HG02884 (cell line): ENCODE measurements around the gene COL4A4.

Source experiments
- ATAC-seq: cut with Tn5 transposase; IDR thresholded peaks from one replicate; pipeline ENCODE4 v1.9.1; 2021; ENCODE audit warnings: mild to moderate bottlenecking, moderate library complexity; ENCODE audit not compliant: unreplicated experiment

COL4A4 gene

GRCh38 chr2:227163485-227163997, 464 bp downstream of the COL4A4 start:
- ATAC-seq: peak; percentile 36

DNA sequence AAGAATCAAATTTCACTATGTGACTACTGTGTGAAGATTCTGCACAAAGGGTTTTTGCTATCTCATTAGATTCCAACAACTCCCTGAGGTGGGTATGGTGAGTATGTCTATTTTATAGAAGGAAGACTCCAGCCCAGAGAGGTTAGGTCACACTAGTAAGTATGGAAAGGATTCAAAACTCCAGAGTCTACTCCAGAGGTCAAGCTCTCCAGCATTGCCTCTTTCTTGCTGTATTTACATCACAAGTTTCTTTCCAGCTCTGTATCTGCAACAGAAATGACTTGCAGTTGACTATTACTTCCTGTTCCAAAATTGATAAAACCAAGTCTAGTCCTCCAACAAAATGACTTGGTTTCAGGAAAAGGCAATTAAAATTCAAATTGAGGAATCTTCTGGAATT, 2.1 kb downstream of the COL4A4 start:
- ATAC-seq: no peak

DNA sequence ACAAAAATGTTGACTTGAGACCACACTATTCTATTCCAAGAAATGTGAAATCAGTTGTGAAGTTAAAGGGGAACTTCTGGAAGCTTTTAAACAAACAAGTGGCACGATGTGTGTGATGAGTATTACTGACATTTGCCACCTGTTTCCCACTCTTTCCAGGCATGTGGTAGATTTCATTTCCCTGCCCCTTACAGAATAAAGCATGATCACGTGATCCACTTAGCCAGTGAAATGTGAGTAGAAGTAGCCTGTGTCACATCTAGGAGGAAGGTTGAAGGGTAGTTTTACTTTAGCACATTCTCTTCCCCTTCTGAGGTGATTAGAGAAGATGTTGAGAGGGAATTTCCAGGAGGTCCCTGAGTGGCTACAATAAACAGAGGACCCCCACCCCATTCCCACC, 3.8 kb downstream of the COL4A4 start:
- no peak for ATAC-seq

- no peak for ATAC-seq
Measured at GRCh38 chr2:227154986-227155774, 8.8 kb downstream of the COL4A4 start.

DNA sequence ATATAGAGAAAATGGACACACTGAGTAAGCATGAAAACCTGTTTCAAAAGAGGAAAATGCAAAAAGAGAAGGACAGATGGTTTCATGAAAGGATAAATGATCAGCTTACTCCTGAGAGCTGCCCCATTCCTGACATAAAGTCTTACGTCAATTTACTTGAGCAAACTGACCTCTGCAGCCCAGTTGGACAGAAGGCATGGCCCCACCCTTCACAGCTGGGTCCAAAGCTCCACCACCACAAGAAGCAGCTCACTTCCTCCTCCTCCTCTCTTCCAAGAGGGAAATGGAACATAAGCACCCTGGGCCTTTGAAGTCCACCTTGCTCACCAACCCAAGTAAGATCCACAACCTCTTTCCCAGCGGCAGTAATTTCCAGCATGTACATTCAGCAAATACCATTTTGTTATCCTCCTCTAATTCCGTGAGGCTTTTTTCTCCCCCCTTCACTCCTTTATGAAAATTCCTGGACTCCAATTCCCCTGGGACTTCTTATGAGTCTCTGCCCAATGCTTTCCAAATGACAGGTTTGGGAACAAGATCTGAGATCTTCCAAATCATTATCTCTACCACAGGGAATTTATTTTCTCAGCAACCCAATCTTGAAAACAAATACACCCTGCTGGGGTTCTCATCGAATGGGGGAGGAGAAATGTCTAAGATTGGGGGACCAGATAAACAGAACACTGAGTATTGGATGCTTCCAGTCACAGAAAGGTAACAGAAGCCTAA, 10.1 kb downstream of the COL4A4 start:
- ATAC-seq: no peak

DNA sequence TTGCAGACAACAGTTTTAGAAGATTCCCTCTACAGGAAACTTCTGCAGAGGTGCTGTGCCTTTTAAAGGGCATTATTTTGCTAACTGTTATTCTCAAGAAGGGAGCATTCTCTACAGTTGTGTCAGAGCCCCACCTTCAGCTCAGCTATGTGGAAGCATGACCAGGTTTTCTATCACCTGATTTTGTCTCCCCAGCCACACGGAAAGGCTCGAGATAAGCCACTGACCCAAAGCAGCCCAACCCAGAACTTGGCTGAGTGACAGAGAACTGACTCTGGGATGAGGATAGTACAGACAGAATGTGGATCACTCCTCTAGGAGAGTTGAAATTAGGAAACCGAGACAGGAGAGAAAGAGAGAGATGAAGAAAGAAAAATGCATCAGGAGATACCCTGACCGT, 10.7 kb downstream of the COL4A4 start:
- ATAC-seq: no peak

DNA sequence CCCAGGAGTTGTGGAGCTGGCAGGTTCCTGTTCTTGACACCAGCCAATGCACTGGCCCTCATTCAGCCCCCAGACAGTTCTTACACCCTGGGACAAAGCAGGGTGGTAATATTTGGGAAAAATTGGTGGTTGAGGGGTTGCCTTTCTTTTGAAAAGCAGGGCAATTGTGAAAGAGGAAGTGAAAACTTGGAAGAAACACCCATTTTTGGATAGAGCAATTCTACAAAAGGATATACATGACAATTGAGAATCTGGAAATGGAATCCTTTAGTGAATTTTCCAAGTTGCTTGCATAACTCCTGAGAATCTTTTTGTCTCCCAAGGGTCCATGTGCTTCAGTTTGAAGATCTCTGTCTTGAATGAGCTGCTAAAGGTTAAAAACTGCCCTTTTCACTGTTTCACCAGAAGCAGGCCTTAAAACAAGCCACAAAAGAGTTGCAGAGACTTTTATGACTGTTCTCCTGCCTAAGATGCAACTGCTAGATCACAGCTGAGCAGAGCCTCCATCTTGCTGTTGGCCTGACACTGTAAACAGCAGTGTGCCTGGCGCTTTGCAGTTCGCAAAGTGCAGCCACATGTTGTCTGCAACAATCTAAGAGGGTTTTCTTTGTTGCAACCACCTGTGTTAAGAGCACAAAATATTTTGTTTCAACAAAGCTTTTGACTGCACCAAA, 11.8 kb downstream of the COL4A4 start:
- ATAC-seq: no peak

GRCh38 chr2:227150222-227150936, 13.6 kb downstream of the COL4A4 start:
- no peak for ATAC-seq

GRCh38 chr2:227148106-227148505, 15.9 kb downstream of the COL4A4 start:
- no peak for ATAC-seq

- no peak for ATAC-seq
Measured at GRCh38 chr2:227147023-227147422, 17.0 kb downstream of the COL4A4 start.

GRCh38 chr2:227146456-227146855, 17.5 kb downstream of the COL4A4 start:
- no peak for ATAC-seq

DNA sequence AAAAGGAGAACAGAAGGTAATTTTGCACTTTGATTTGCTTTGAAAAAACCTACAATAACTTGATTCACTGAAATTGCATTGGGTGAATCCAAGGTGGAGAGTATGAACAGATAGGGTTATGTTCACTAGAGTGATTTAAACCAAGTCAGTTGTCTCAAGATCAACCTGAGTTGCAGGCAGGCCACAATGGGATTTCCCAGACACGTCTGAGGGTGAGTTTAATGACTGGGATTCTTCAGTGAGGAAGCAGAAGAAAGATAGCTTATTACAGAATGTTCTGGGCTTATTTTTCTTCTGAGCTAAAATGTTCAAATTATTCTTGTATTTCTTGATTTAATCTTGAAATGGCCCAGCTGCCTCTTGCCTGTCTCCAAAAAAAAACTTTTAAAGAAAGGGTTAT, 20.1 kb downstream of the COL4A4 start:
- ATAC-seq: no peak

DNA sequence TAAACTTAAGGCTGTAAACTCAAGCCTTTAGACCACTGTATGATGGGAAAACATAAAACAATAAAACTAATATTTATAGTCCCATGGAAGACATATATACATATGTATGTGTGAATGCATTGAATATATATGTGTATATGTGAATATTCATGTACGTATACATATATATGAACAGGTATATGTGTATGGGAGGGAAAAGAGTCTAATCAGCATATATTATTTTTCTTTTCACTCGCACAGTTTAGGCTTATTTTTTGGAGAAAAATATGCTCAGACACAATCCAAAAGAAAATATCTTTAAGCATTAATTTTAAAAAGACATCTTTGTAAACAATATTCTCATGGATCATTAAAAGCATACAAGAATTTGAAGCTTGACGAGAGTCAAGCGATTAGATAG, 22.7 kb downstream of the COL4A4 start:
- ATAC-seq: no peak

GRCh38 chr2:227134591-227134990, 29.4 kb downstream of the COL4A4 start:
- ATAC-seq: no peak

DNA sequence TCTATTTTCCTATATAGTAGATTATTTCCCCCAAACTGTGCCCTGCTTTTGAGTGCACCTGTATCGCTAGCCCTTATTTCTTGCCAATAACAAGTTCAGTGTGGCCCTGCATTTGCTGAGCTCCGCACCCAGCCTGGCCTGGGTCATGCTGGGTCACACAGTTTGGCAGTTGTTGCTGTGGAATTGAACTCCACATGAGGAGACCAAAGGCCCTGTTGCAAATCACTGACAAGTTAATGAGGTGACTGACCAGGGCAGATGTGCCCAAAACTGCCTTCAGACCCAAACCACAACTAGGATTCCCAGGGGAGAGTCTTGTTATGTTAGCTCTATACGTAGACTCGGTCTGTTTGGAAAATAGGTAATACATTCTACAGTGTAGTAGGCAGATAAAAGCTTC, 31.0 kb downstream of the COL4A4 start:
- no peak for ATAC-seq

DNA sequence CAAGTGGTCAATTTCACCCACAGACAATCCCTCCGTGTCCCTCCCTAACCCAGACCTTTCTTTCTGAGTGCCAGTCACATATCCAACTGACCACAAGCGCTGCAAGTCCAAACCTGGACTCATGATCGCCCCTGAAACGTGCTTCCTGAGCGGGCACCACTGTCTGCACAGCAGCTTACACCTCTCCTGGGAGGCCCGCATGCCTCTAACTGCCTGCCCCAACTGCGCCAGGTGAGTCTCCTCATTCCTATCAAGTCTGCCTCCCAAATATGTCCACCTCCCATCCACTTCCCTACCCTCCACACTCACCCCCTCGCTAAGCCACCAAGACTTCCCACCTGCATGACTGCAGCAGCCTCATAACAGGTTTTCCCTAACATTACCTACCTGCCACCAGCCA, 33.4 kb downstream of the COL4A4 start:
- ATAC-seq: no peak

GRCh38 chr2:227127201-227127600, 36.8 kb downstream of the COL4A4 start:
- ATAC-seq: no peak

GRCh38 chr2:227125506-227125905, 38.5 kb downstream of the COL4A4 start:
- no peak for ATAC-seq

DNA sequence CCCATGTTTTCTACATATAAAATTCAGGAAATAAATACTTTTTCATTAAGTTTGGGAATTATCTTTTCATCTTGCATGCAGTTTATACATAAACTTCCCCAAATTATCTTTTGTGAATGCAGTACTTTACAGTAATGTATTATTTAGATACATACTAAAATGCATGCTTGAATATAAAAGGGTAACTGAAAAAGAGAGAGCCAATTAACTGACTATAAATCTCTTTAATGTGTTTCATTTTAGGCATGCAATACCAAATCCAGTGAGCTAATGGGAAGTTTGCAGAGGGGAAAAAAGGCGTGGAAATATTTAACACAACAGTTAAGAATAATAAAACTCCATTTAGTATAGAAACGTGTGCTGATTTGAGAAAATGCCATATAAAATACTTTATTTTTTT, 39.2 kb downstream of the COL4A4 start:
- ATAC-seq: no peak

DNA sequence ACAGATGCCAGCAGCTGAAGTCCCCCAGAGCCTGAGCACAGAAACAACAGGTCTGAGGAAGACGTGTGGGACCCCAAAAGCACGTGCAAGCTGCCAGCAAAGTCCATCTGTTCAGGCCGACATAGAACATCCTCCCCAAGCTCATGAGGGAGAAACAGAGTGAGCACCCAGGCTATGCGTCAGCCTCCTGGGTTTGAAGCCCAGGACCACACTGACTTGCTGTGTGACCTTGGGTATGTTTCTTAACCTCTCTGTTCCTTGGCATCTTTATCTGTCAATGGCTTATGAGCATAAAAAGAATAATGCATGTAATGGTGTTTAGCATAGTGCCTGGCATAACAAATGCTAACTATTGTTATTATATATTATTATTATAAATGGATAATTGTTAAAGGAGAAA, 40.3 kb downstream of the COL4A4 start:
- ATAC-seq: no peak

GRCh38 chr2:227118353-227118752, 45.7 kb downstream of the COL4A4 start:
- ATAC-seq: no peak
